Measurements from ENCODE around the gene DUSP22.

The DUSP22 gene

DNA sequence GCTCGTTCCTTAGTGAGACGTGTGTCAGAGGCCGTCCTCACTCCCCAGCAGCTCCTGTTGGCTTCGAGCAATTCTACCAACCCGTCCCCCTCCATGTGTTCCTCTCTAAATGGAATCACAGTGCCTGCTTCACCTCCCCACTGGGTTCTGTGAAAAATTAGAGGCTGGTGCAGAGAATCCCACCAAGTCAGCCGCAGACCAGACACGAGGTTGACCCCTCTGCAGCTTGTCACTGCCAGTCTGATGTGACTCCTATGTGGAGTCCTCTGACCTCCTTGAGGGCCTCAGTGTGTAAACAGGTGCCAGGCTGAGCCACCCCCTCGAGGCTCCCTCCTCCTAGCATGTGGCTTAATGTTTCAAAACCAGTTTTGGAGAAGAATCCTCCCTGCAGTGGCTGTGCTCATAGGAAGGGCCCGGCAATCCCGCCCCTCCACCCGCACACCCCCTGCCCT, 86.7 kb downstream of the DUSP22 start:
- in situ Hi-C loops (cut with HindIII; ENCODE audit: low pct_ligation_motif_present, low pct_unique_long_range_greater_than_20kb, low sequenced_read_pairs) = no loop called here

DNA sequence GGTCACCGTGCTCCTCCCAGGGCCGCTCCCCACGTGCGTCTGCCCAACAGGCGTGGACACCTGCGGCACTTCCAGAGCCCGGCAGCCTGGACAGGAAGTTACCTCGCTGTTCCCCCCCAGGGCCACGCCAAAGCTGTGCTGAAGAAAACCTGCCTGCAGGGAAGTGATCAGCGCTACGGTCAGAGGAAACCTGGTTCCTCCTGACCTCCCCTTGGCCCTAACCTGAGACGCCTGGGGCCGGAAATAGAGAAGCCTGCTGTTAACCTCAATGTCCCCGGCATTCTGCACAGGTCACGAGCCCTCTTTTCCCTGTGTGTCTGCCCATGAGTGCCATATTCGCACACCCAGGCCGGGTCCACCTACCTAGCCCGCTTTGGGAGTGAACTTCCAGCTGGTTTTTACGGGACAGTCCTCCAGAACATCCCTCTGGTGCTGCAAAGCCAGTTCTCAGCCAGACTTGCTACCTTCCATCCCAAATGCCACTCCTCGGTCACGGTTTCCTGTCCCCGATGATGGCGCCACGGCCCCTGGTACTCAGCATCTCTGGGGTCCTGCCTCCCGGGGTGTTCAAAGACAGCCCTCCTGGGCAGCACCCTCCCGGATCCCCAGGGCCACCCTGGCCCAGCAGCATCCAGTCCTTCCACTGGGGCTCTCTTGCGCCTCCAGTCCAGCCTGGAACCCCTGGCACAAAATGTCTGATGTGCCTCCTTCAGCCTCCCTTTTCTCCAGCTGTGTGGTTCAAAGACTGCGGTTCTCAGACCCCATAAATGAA, 87.3 kb downstream of the DUSP22 start:
- no peak for DNase-seq
- in situ Hi-C loops (cut with HindIII; ENCODE audit: low pct_ligation_motif_present, low pct_unique_long_range_greater_than_20kb, low sequenced_read_pairs) = no loop called here

More for the DNA sequence above, 86.7 kb downstream of the DUSP22 start:
- DNase-seq = no peak

DNA sequence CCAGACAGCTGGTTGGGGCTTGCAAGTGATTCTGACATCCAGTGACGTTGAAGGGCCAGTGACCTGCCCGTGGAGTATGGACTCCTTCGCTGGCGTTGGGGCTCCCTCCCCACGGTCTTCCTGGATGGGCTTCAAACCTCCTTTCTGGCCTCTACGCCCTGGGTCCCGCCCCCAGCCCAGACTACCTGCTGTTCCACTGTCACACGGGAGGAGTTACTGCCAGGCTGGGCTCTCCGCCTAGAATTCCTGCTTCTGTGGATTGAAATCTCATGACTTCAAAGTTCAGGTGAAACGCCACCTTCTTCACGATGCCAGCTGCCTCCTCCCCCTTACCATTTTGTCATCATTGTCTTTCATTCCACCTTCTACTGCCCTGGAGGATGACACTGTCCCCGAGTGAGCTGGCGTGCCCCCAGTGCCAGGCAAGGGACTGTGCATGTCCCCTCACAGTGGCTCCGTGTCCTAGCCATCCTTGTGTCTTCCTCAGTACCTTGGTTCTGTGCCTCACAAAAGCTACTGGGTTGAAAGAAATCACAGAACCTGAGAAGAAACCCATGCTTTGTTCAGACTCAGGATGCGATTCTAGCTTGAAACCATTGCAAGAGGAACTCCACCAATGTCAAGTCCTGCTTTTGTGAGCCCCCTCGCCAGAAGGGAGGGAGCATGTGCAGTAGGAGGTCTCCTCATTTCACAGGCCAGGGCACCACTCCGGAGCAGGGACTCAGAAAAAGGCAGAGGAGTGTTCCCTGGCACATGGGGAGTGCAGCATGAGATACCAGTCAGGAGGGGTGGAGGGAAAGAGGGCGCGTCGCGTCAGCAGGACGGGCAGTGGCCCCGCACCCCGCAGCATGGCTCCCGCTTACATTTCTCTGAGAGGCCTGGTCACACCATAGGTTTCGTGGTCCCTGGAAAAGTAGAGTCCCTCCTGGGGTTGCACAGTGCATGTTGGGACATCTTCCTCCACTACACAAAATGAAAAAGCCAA, 88.2 kb downstream of the DUSP22 start:
- in situ Hi-C loops (cut with HindIII; ENCODE audit: low pct_ligation_motif_present, low pct_unique_long_range_greater_than_20kb, low sequenced_read_pairs) = no loop called here
- no peak for DNase-seq

DNA sequence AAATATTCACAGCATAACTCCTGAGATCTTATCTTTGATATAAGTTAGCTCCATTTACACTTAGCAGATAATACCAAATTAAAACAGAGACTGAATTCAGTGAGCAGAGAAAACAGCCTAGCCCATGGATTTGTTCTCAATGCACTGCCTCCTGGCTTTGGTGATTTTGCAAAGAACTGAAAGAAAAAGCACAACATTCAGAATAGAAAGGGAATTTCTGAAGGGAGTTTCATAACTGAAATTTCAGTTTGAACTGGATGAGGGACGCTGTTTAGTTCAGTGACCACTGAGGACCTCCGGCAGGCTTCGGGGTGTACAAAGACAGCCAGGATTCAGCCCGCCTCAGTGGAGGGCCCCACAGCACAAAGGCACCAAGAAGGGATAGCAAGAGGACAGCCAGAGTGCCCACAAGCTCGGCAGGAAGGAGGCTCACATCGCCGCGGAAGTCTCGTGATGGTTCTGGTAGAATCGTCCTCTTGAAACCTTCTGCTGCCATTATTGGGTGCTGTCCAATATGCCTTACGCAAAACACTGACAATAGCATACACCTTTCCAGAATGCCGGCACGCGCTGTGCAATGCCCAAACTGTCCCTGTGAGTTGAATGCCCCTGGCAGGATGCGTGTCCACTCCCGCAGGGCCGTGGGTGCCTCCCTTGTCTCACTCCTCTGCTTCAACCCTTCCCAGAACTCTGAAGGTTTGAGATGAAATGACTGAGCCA, 89.6 kb downstream of the DUSP22 start:
- DNase-seq = no peak
- in situ Hi-C loops (cut with HindIII; ENCODE audit: low pct_ligation_motif_present, low pct_unique_long_range_greater_than_20kb, low sequenced_read_pairs) = no loop called here

DNA sequence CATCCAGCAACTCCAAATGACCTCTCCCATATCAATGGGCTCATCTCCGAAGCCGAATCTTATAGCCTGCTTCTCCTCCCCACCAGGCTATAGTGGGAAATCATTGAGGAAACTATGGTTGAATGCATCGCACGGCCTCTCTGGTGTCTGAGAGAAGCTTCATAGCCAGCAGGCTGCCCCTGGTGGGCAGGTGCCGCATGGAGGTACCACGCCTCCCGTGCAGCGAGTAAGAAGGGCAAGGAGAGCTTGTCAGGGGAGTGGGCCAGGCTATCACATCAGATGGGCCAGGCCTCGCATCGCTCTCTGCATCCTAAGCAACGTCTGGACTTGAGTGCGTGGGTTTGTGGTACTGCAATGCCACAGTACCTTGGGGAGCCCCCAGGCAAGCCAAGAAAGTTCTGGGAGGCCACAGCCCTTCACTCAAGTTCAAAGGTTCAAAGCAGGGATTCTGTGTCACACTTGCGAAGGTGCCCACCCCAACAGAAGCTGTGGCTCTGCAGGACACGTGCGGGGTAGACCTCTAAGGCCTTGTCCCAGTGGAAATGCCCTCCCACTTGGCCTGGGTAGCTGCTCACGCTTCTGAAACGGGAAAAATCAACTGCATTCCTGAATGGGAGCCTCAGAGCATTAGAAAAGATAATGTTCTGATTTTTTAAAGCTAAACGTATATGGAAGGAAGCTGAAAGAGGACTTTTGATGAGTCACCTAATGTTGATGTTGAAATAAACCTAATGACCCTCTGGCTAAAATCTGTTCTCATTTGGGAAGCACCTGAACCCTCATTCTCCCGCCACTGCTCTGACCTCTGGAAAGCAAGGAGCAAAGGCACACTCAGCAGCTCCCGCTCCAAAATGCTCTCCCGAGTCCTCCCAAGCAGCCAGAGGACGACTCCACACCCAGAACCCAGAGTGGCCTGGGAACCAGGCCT, 90.9 kb downstream of the DUSP22 start:
- DNase-seq = no peak

DNA sequence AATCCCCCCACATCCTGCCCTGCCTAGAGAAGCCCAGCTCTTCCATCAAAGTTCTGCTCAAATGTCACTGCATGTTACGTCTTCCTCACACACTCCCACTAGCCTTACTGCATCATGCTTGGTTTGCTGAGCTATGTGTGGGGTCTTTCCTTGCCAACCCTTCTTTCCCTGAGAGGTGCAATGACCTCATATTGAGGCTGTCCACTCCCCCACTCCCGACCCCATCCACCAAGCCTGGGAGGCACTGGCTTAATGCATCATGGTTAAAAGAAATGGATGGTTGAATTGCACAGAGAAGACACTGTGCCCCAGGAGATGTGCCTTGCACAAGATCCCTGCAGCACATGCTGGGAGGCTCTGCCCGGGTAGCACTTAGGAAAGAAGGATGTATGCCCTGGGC, 91.6 kb downstream of the DUSP22 start:
- no peak for DNase-seq
- in situ Hi-C loops (cut with HindIII; ENCODE audit: low pct_ligation_motif_present, low pct_unique_long_range_greater_than_20kb, low sequenced_read_pairs) = no loop called here

More for the DNA sequence above, 90.9 kb downstream of the DUSP22 start:
- in situ Hi-C loops (cut with HindIII; ENCODE audit: low pct_ligation_motif_present, low pct_unique_long_range_greater_than_20kb, low sequenced_read_pairs) = no loop called here

DNA sequence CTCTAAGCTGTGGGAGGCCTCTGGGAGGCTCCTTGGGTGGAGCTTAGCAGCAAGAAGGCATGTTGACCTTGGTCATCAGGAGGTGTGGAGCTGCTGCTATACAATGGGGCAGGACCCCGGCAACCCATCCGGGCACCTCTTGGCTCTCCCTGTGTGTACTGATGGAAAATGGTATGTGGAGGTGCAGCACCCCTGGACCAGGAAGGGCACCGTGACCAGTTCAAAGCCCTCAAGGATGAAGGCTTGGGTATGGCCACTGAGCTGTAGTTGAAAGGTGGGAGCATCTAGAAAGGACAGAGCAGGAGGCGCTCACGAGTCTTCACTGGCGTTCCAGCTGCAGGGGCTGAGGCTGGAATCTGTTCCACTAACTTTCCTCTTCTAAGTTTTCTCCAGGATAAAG, 92.6 kb downstream of the DUSP22 start:
- DNase-seq = no peak
- in situ Hi-C loops (cut with HindIII; ENCODE audit: low pct_ligation_motif_present, low pct_unique_long_range_greater_than_20kb, low sequenced_read_pairs) = no loop called here

DNA sequence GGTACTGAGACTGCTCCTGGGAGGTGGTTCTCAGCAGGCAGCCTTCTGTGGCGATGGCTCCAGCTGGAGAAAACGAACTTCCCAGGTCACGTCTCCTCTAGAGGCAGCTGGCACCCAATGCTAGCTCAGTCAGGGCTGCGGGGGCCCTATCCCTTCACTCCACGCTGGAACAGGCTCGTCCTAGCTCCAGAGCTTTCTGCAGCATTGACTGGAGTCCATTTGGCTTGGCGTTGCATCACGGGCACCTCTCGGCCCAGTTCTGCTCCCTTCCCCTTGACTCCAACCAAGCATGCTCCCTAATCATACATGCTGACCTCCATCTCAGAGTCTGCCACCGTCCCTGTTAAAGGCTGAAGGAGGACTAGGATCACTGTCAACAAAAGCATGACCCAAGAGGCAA, 93.3 kb downstream of the DUSP22 start:
- DNase-seq = no peak
- in situ Hi-C loops (cut with HindIII; ENCODE audit: low pct_ligation_motif_present, low pct_unique_long_range_greater_than_20kb, low sequenced_read_pairs) = no loop called here

DNA sequence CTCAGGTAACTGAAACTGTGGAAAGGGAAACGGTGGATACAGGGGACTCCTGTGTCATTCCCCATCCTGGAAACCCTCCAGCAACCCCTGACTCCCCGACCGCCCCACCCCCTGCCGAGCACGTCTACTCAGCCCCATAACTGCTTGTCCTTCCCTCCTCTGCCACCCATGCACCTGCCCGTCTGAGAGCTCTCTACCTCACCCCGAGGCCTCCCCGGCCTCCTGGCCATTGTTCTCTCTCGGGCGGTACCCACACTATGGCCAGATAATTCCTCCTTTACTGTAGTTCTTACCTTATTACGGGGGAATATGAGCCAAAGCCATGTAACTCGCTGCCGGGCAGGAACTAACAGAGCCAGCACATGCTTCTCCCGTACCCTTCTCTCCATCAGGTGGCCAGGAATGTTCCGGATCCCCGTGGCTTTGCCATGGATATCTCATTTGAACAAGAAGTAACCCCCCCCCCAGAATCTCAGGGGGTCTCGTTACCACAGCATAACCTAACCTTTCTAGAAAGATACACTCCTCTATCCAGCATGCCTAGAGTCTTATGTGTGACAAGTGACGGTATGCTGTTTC, 94.5 kb downstream of the DUSP22 start:
- no peak for DNase-seq
- in situ Hi-C loops (cut with HindIII; ENCODE audit: low pct_ligation_motif_present, low pct_unique_long_range_greater_than_20kb, low sequenced_read_pairs) = no loop called here

DNA sequence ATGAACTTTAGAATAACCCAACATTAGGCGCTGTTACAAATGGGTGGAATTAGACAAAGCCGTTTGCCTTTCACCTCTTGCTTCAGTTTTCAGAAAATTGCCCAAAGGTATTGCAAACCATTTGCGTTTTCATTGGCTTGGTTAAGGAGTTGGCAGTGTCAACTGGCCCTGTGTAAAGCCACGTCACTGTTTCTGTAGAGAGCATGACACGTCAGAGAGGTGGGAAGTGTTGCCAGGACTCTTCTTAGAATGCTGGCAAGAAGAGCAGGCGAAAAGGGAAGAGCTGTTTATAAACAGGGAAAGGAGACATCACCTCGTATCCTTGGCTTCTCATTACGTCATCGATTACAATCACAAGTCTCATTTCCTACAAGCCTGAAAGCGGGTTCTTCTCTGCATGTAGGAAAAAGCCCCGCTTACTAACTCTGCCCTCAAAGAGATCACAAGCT, 95.0 kb downstream of the DUSP22 start:
- no peak for DNase-seq
- in situ Hi-C loops (cut with HindIII; ENCODE audit: low pct_ligation_motif_present, low pct_unique_long_range_greater_than_20kb, low sequenced_read_pairs) = no loop called here

DNA sequence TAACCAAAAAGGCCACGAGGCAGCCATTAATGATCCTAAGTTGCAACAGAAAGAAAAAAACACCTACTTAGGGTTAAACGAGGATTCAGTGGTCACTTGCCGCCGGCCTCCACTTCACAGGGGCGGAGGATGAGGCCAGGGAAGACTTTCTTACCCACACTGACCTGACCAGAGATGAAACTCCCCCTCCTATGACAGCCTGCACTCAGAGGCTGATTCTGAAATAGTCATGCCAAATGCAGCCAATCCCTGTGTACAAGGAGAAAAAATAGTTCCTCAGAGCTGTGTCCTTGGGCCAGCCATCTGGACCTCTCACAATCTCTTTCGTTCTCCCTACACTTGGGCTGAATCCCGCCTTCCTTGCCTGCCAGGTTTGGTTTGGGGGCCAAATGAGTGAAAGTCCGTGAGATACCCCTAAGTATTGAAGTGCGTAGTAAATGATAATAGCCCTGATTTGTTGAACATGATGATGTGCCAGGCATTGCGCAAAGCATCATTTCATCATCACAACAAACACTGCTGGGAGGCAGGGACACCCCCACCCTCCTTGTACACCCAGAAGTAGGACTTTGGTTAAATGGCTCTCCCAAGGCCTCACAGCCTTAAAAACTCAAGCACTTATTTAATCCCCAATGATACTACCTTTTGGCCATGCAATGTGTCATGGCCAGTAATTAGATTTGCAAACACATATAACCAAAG, 96.1 kb downstream of the DUSP22 start:
- DNase-seq = no peak
- in situ Hi-C loops (cut with HindIII; ENCODE audit: low pct_ligation_motif_present, low pct_unique_long_range_greater_than_20kb, low sequenced_read_pairs) = no loop called here

DNA sequence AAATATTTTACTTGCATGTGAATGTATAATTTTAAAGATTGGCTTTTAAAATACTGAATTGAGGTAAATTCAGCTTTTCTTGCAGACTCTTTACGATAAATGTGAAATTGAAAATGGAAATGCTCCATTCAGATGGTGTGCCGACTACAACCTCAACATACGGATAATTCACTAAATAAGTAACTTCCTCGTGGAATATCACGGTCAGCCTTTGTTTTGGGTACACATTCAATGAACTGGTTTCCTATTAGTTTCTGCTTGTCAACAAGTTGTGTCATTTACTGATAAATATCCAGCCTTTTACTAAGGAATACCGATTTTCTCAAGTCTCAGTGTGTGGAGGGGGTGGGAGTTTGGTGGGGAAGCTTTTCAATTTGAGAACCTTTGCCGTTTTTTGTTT, 96.9 kb downstream of the DUSP22 start:
- in situ Hi-C loops (cut with HindIII; ENCODE audit: low pct_ligation_motif_present, low pct_unique_long_range_greater_than_20kb, low sequenced_read_pairs) = no loop called here

DNA sequence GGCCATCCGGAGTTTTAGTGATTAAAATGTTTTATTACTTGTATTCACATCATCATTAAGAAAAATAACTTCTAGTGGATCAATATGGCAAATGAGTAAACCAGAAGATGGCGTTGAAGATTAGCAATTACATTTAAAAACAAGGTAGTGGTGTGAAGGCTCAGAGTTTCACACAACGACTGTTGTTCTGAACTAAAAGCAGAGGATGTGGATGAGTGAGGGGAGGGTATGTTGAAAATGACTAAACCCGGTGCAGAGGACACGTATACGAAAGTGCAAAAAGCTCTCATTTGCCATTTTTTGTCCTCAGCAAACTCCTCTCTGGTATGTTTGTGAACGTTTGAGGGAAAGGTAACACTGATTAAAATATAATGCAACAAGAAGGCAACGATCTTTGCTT, 97.3 kb downstream of the DUSP22 start:
- DNase-seq = no peak
- in situ Hi-C loops (cut with HindIII; ENCODE audit: low pct_ligation_motif_present, low pct_unique_long_range_greater_than_20kb, low sequenced_read_pairs) = no loop called here

More for the DNA sequence above, 96.9 kb downstream of the DUSP22 start:
- no peak for DNase-seq

DNA sequence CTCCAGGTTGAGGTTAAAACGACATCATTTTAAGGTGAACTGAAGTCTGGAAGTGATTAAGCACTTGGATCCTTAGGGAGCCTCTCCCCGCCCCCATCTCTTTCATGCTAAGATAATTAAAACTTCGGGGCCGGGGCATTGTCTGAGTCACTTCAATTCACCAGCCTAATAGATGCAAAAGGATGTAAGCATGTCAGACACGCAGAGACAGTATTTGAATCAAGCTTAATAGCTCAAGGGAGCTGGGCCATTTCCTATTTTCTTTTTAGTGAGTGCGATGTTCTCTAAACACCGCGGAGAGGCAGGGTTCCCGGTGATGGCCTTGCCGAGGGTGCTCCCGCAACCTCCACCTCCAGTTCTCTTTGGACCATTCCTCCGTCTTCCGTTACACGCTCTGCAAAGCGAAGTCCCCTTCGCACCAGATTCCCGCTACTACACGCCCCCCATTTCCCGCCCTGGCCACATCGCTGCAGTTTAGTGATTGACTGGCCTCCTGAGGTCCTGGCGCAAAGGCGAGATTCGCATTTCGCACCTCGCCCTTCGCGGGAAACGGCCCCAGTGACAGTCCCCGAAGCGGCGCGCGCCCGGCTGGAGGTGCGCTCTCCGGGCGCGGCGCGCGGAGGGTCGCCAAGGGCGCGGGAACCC, 98.7 kb downstream of the DUSP22 start:
- no peak for DNase-seq
- in situ Hi-C loops (cut with HindIII; ENCODE audit: low pct_ligation_motif_present, low pct_unique_long_range_greater_than_20kb, low sequenced_read_pairs) = no loop called here

DNA sequence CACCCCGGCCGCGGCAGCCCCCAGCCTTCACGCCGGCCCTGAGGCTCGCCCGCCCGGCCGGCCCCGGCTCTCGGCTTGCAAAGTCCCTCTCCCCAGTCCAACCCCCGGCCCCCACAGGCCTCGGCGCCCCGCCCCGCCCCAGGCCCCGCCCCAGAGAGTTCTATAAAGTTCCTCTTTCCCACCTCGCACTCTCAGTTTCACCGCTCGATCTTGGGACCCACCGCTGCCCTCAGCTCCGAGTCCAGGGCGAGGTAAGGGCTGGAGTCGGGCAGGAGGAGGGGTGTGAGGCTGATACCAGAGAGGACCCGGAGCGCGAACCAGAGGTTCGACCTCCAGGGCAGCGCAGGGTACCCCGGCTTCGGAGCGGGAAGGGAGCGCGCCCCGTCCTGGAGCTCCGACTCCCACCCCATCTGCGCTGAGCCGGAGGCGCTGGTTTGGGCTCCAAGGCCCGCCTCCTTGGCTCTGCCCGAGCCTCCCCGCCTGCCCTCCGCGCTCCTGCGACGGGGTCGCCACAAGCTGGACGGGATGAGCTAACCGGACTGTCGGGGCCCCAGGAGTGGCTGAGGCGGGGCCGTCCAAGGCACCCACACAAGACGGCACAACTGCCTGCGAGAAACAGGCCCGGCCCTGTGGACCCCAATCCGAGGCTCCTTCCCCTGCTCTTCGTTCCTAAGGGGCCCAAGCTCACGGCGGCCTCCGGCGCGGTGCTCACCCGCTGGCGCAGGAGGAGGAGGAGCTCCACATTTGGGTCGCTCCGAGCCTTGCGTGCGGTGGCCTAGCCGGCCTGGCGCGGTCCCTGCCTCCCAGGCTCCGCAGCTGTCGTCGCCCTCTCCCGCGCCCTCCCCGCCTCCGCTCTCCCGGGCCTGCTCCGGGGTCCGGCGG, 99.5 kb downstream of the DUSP22 start, which contains the start of gene IRF4:
Gene IRF4, plus strand, starts transcription at position 194 of the 882 bp plus-strand sequence. CDS start 1,401 bp downstream, outside the sequence.
- no peak for DNase-seq
- in situ Hi-C loops (cut with HindIII; ENCODE audit: low pct_ligation_motif_present, low pct_unique_long_range_greater_than_20kb, low sequenced_read_pairs) = no loop called here
